ENCODE results near the gene TSC22D2. TPM values are rescaled to one million over a fixed set of nuclear protein-coding genes. Genes with fewer than 3 reads are reported as not detected.

The TSC22D2 gene
- total RNA-seq: 10 to 100 TPM; 19.0 to 35.2 (median 22.2) TPM

GRCh38 chr3:150408221-150409124 lies at the start of gene TSC22D2:
Gene TSC22D2, plus strand, starts transcription at chr3:150408298. Its CDS starts 1,053 bp downstream, at chr3:150409351.
- Histone ChIP-seq H3K4me1 (peaks cover 0 to 8% (median 3%) of the 10 kb centered on the region in 4 donors), H3K27me3 (no peaks in the 10 kb centered on the region), H3K9me3 (no peaks in the 10 kb centered on the region), H3K27ac (peak within 1 kb of the TSS; percentile 95 to 99 (median 99)), H3K36me3 (no peaks in the 10 kb centered on the region), H3K4me3 (peak within 1 kb of the TSS; percentile 78 to 87 (median 84))
- TF ChIP-seq POLR2A (IDR thresholded peaks at IDR 0.05): peak; percentile 93 to 98
- peak in 4 of 6 experiments; percentile 24 to 43 (median 38) for TF ChIP-seq CTCF (IDR thresholded peaks at IDR 0.05)
- peak; percentile 94 to 98 (median 98) for DNase-seq

GRCh38 chr3:150359381-150359780 lies 48.7 kb upstream of the TSC22D2 start:
- Histone ChIP-seq H3K4me3 (no peak overlapping the region), H3K4me1 (no peaks in the 10 kb centered on the region), H3K9me3 (no peaks in the 10 kb centered on the region), H3K36me3 (no peaks in the 10 kb centered on the region), H3K27ac (no peak overlapping the region), H3K27me3 (no peaks in the 10 kb centered on the region)
- TF ChIP-seq CTCF (IDR thresholded peaks at IDR 0.05) (no peak), POLR2A (IDR thresholded peaks at IDR 0.05) (no peak)
- no peak for DNase-seq

GRCh38 chr3:150360966-150361365 lies 47.1 kb upstream of the TSC22D2 start:
- Histone ChIP-seq H3K4me1 (no peaks in the 10 kb centered on the region), H3K9me3 (no peaks in the 10 kb centered on the region), H3K27ac (no peak overlapping the region), H3K36me3 (no peaks in the 10 kb centered on the region), H3K27me3 (no peaks in the 10 kb centered on the region), H3K4me3 (no peak overlapping the region)
- TF ChIP-seq POLR2A (IDR thresholded peaks at IDR 0.05): no peak
- no peak for TF ChIP-seq CTCF (IDR thresholded peaks at IDR 0.05)
- DNase-seq: no peak

- no peaks in the 10 kb centered on the region for H3K36me3 ChIP-seq
Measured at GRCh38 chr3:150362515-150363302, 45.4 kb upstream of the TSC22D2 start.

More at GRCh38 chr3:150362515-150363302, 45.4 kb upstream of the TSC22D2 start:
- no peaks in the 10 kb centered on the region for H3K4me1 ChIP-seq
- no peaks in the 10 kb centered on the region for H3K27me3 ChIP-seq
- peak overlapping the region in 2 of 4 donors; percentile 1 to 47 for H3K27ac ChIP-seq
- H3K9me3 ChIP-seq: no peaks in the 10 kb centered on the region
- TF ChIP-seq POLR2A (IDR thresholded peaks at IDR 0.05) (no peak), CTCF (IDR thresholded peaks at IDR 0.05) (no peak)
- DNase-seq: no peak
- H3K4me3 ChIP-seq: no peak overlapping the region
